IMR-90 (cell line): ENCODE measurements around the gene ADAMTS13. TPM values are rescaled to one million over a fixed set of nuclear protein-coding genes. Genes with fewer than 3 reads are reported as not detected.
"Not testable (repeated sequence)": the region's sequence is repeated elsewhere in the genome, so short reads cannot be mapped to it uniquely, and the experiment has no call there.

ENCODE experiments used
- ATAC-seq: fragments of 200-7000 bp; cut with Tn5 transposase; 2 replicates; pipeline ENCODE4 v1.9.1; 2020; ENCODE audit warnings: low read depth, mild to moderate bottlenecking, moderate library complexity
- BruUV-seq: library from RNA; stranded (reverse); fragments of 400-500 nt; replicated peaks from 2 replicates; lab custom pipeline; 2021; lab: Mats Ljungman, UMichigan
- CTCF ChIA-PET: fragments of 300-600 bp; formaldehyde crosslinking; extraction: SDS; loops from one replicate; lab custom pipeline; 2021; ENCODE audit warnings: antibody characterized with exemption; lab: Yijun Ruan, JAX
- POLR2A ChIA-PET: fragments of 300-600 bp; sonication (Branson Sonifier 250); formaldehyde crosslinking; loops from one replicate; lab custom pipeline; 2022; ENCODE audit warnings: antibody characterized with exemption; ENCODE audit not compliant: unreplicated experiment; lab: Charles Lee
- DNase-seq: peaks from one replicate; pipeline ENCODE4 v3.0.0; 2013
- H2AFZ ChIP-seq: replicated peaks from 2 replicates; pipeline ENCODE3; 2013; ENCODE audit warnings: low read length, mild to moderate bottlenecking; ENCODE audit not compliant: poor library complexity
- H2AK5ac ChIP-seq: 2 replicates; pipeline ENCODE4 v1.6.1; 2013; ENCODE audit warnings: low read depth, low read length, inconsistent platforms
- H2AK9ac ChIP-seq: replicated peaks from 2 replicates; pipeline ENCODE3; 2013; ENCODE audit warnings: mild to moderate bottlenecking, low read depth, low read length, moderate library complexity; ENCODE audit not compliant: poor library complexity
- H2BK120ac ChIP-seq: 2 replicates; pipeline ENCODE4 v1.6.1; 2013; ENCODE audit warnings: low read depth, low read length, inconsistent platforms
- H2BK15ac ChIP-seq: 3 replicates; pipeline ENCODE4 v1.6.1; 2013; ENCODE audit warnings: low read depth, low read length, inconsistent platforms
- H2BK20ac ChIP-seq: 2 replicates; pipeline ENCODE4 v1.6.1; 2013; ENCODE audit warnings: low read depth, mild to moderate bottlenecking, inconsistent platforms, low read length, moderate library complexity
- H2BK5ac ChIP-seq: 2 replicates; pipeline ENCODE4 v1.6.1; 2013; ENCODE audit warnings: mild to moderate bottlenecking, low read depth, low read length, inconsistent platforms; ENCODE audit not compliant: poor library complexity, severe bottlenecking
- H3K14ac ChIP-seq: replicated peaks from 2 replicates; pipeline ENCODE4 v1.6.1; 2013; ENCODE audit warnings: low read depth, low read length, inconsistent platforms
- H3K18ac ChIP-seq: 2 replicates; pipeline ENCODE4 v1.6.1; 2013; ENCODE audit warnings: low read depth, low read length, control low read depth
- H3K23ac ChIP-seq: 2 replicates; pipeline ENCODE4 v1.6.1; 2013; ENCODE audit warnings: low read depth, low read length, inconsistent platforms
- H3K27ac ChIP-seq: 2 replicates; pipeline ENCODE4 v1.5.1; 2013; ENCODE audit warnings: mild to moderate bottlenecking, control low read depth, low read length; ENCODE audit not compliant: insufficient read depth
- H3K27me3 ChIP-seq: 2 replicates; pipeline ENCODE4 v1.6.1; 2013; ENCODE audit warnings: low read length; ENCODE audit not compliant: control insufficient read depth, insufficient read depth
- H3K36me3 ChIP-seq: 2 replicates; pipeline ENCODE4 v1.6.1; 2013; ENCODE audit warnings: low read length, mixed read lengths; ENCODE audit not compliant: control insufficient read depth, insufficient read depth
- H3K4ac ChIP-seq: 2 replicates; pipeline ENCODE4 v1.6.1; 2013; ENCODE audit warnings: low read depth, low read length, inconsistent platforms
- H3K4me1 ChIP-seq: 2 replicates; pipeline ENCODE4 v1.6.1; 2013; ENCODE audit warnings: low read length, mixed read lengths; ENCODE audit not compliant: control insufficient read depth, insufficient read depth
- H3K4me2 ChIP-seq: 2 replicates; pipeline ENCODE4 v1.6.1; 2013; ENCODE audit warnings: low read depth, mild to moderate bottlenecking, control low read depth, low read length, moderate library complexity
- H3K4me3 ChIP-seq: 2 replicates; pipeline ENCODE4 v1.5.1; 2013; ENCODE audit warnings: low read depth, mild to moderate bottlenecking, control low read depth, low read length, moderate library complexity; ENCODE audit not compliant: insufficient read depth
- H3K56ac ChIP-seq: 2 replicates; pipeline ENCODE4 v1.6.1; 2013; ENCODE audit warnings: low read length, inconsistent platforms; ENCODE audit not compliant: insufficient read depth; ENCODE audit errors: extremely low read depth
- H3K79me1 ChIP-seq, 2 experiments: 2 replicates each; pipeline ENCODE4 v1.6.1; 2013; ENCODE audit warnings: low read length in 2 of 2, inconsistent platforms in 1 of 2, low read depth in 1 of 2
- H3K9ac ChIP-seq: 2 replicates; pipeline ENCODE4 v1.6.1; 2013; ENCODE audit warnings: low read depth, low read length, control low read depth
- H3K9me1 ChIP-seq: 2 replicates; pipeline ENCODE4 v1.6.1; 2013; ENCODE audit warnings: low read length, inconsistent platforms; ENCODE audit not compliant: insufficient read depth
- H3K9me3 ChIP-seq: 2 replicates; pipeline ENCODE4 v1.6.1; 2013; ENCODE audit warnings: low read length; ENCODE audit not compliant: control insufficient read depth, insufficient read depth
- H4K20me1 ChIP-seq: 2 replicates; pipeline ENCODE4 v1.6.1; 2013; ENCODE audit warnings: low read length, inconsistent platforms; ENCODE audit not compliant: insufficient read depth
- H4K5ac ChIP-seq: 2 replicates; pipeline ENCODE4 v1.6.1; 2013; ENCODE audit warnings: mild to moderate bottlenecking, low read depth, low read length, control low read depth
- H4K8ac ChIP-seq, 2 experiments: 2 replicates each; pipeline ENCODE4 v1.6.1; 2013; ENCODE audit warnings: low read depth in 2 of 2, low read length in 2 of 2, control low read depth in 1 of 2, inconsistent platforms in 1 of 2
- H4K91ac ChIP-seq: 2 replicates; pipeline ENCODE4 v1.6.1; 2013; ENCODE audit warnings: low read depth, low read length, inconsistent platforms; ENCODE audit not compliant: insufficient read depth
- WGBS, 2 experiments: methylation state at CpG; one replicate each; pipeline versions ENCODE4 v1.1.5 to v1.1.7; 2013; ENCODE audit warnings: missing lambda C conversion rate in 2 of 2; ENCODE audit not compliant: insufficient read length in 1 of 2; ENCODE audit errors: extremely low coverage in 2 of 2; 5-methylcytosine and 5-hydroxymethylcytosine counted together
- dilution Hi-C: fragments of 300-500 bp; cut with HindIII; formaldehyde crosslinking; loops from one replicate; pipeline ENCODE4 v1.14.3; 2018; ENCODE audit warnings: low sequenced_read_pairs; ENCODE audit not compliant: unreplicated experiment
- in situ Hi-C: fragments of 300-500 bp; cut with MboI; formaldehyde crosslinking; loops from 3 replicates; pipeline ENCODE4 v1.14.3; 2019; ENCODE audit warnings: low sequenced_read_pairs, inconsistent platforms, mixed read lengths
- intact Hi-C: fragments of 100-400 bp; cut with micrococcal nuclease; formaldehyde crosslinking; loops from 2 replicates; pipeline ENCODE4 v1.10.0; 2022
- polyA plus RNA-seq, 3 experiments: library from polyadenylated mRNA; depleted of rRNA; stranded (reverse); fragments of >200 nt; gene quantifications; 2 replicates each; pipeline ENCODE4 v1.2.3, GENCODE V29; 2012; ENCODE audit warnings: low replicate concordance in 1 of 3
- total RNA-seq: library from RNA; depleted of rRNA; stranded (reverse); fragments of >200 nt; gene quantifications from 2 replicates; pipeline ENCODE4 v1.2.3, GENCODE V29; 2012

The ADAMTS13 gene
- total and polyA plus RNA-seq, 2 of the 4 experiments (the other 2 are of a cell fraction): 0.18 to 2.8 TPM

DNA sequence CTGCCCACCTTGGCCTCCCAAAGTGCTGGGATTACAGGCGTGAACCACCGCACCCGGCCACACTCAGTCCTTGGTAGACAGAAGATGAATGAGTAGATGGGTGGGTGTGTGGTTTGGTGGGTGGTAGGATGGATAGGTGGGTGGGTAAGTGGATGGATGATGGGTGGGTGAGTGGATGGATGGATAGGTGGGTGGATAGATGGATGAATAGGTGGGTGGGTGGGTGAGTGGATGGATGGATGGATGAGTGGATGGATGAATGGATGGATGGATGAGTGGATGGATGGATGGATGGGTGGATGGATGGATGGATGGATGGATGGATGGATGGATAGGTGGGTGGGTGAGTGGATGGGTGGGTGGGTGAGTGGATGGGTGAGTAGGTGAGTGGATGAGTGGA lies 29.9 kb upstream of the ADAMTS13 start:
- H3K36me3 ChIP-seq, H3K23ac ChIP-seq, H3K14ac ChIP-seq, H3K18ac ChIP-seq, H3K4me1 ChIP-seq, H2BK120ac ChIP-seq, H2AK9ac ChIP-seq, H3K4me3 ChIP-seq, CTCF ChIA-PET, DNase-seq, H3K9me1 ChIP-seq, H4K91ac ChIP-seq, H4K5ac ChIP-seq, H2BK20ac ChIP-seq, H4K20me1 ChIP-seq, intact Hi-C loops, H3K79me1 ChIP-seq, ATAC-seq, BruUV-seq, H3K9me3 ChIP-seq, H2AFZ ChIP-seq, H2BK5ac ChIP-seq, H3K27ac ChIP-seq, H3K4ac ChIP-seq, dilution Hi-C loops, H3K9ac ChIP-seq, H4K8ac ChIP-seq, H2BK15ac ChIP-seq, H3K4me2 ChIP-seq, in situ Hi-C loops, H3K56ac ChIP-seq, H2AK5ac ChIP-seq: not testable (repeated sequence)
- WGBS, 2 experiments: 96% methylated on average over 3 of the region's 3 CpGs; no CpG with 5 or more reads in 1 of the 2 experiments
- POLR2A ChIA-PET: interaction anchor here (0.7 kb wide), 1 partner anchor 9 kb away, joined by 8 read pairs; no protein-coding TSS in a partner anchor
- H3K27me3 ChIP-seq: peaks cover 31% of the 10 kb centered on the region
